Measurements from ENCODE around the gene HLCS. TPM values are rescaled to one million over a fixed set of nuclear protein-coding genes. Genes with fewer than 3 reads are reported as not detected.

Gene HLCS
- total and polyA plus RNA-seq, 2 donors (not counting 3 experiments of a cell fraction or from before 2014, with no cell fraction given), result 6.7 to 17.2 TPM

DNA sequence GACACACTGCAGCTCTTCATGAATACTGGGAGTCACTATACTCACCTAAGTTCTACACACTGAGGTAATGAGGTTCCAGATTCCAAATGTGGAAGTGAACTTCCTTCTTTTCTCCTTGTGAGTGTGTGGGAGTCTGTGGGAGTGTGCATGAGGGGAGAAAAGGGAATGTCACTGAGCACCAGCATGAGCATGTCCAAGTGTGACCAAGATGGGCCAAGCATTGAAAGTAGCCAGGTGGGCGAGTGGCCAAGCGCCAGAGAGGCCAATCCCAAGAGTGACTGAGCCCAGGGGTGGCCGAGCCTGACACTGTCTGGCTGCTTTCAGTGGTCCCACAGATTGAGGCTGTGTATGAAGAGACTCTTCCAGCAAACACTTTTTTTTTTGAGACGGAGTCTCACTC is 132.3 kb downstream of the HLCS start:
- H2AFZ ChIP-seq (ENCODE audit: low read depth, low read length), result no peak overlapping the region
- no TSS peak for BruUV-seq (replicated peaks)
- no peak for TF ChIP-seq JUN (IDR thresholded peaks at IDR 0.05; ENCODE audit: borderline replicate concordance, insufficient read depth, insufficient read length, low read depth)
- no peak for TF ChIP-seq EZH2 (IDR thresholded peaks at IDR 0.05; ENCODE audit: borderline replicate concordance, low read depth, low read length, severe bottlenecking)
- TF ChIP-seq FOS (IDR thresholded peaks at IDR 0.05; ENCODE audit: borderline replicate concordance, insufficient read depth, low read length), result no peak
- TF ChIP-seq MYC (IDR thresholded peaks at IDR 0.05; ENCODE audit: low read depth, low read length), result no peak
- TF ChIP-seq, protein P1, sequence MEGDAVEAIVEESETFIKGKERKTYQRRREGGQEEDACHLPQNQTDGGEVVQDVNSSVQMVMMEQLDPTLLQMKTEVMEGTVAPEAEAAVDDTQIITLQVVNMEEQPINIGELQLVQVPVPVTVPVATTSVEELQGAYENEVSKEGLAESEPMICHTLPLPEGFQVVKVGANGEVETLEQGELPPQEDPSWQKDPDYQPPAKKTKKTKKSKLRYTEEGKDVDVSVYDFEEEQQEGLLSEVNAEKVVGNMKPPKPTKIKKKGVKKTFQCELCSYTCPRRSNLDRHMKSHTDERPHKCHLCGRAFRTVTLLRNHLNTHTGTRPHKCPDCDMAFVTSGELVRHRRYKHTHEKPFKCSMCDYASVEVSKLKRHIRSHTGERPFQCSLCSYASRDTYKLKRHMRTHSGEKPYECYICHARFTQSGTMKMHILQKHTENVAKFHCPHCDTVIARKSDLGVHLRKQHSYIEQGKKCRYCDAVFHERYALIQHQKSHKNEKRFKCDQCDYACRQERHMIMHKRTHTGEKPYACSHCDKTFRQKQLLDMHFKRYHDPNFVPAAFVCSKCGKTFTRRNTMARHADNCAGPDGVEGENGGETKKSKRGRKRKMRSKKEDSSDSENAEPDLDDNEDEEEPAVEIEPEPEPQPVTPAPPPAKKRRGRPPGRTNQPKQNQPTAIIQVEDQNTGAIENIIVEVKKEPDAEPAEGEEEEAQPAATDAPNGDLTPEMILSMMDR (IDR thresholded peaks at IDR 0.05; ENCODE audit: extremely low read depth in 1 of 2, insufficient read depth in 1 of 2, low read depth in 1 of 2, low read length in 2 of 2), result no peak
- TF ChIP-seq POLR2A (IDR thresholded peaks at IDR 0.05; ENCODE audit: low read depth, low read length), result no peak
- TF ChIP-seq, protein P2, sequence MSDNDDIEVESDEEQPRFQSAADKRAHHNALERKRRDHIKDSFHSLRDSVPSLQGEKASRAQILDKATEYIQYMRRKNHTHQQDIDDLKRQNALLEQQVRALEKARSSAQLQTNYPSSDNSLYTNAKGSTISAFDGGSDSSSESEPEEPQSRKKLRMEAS (IDR thresholded peaks at IDR 0.05; ENCODE audit: insufficient read depth, insufficient read length), result no peak
- no peak for TF ChIP-seq GATA2 (IDR thresholded peaks at IDR 0.05; ENCODE audit: insufficient read depth, insufficient read length, low read depth, low read length)
- no peak for TF ChIP-seq POLR2AphosphoS5 (IDR thresholded peaks at IDR 0.05; ENCODE audit: insufficient read depth, low read depth, low read length)
- H3K36me3 ChIP-seq (ENCODE audit: control insufficient read depth in 2 of 2, extremely low read depth in 1 of 2, insufficient read depth in 2 of 2, low read length in 2 of 2), result no peaks in the 10 kb centered on the region
- no peaks in the 10 kb centered on the region for H3K79me2 ChIP-seq (ENCODE audit: control insufficient read depth, insufficient read depth, low read length)
- no peak for DNase-seq (ENCODE audit: low read depth, low spot score)
- no peaks in the 10 kb centered on the region for H3K27me3 ChIP-seq (ENCODE audit: control insufficient read depth in 2 of 2, insufficient read depth in 2 of 2, low read length in 2 of 2)
- no peak overlapping the region for H3K4me2 ChIP-seq (ENCODE audit: insufficient read depth, low read length)
- H3K9ac ChIP-seq (replicated peaks; ENCODE audit: extremely low read depth, insufficient read depth, low read length), result no peak overlapping the region
- dilution Hi-C loops (cut with MboI; ENCODE audit: extremely low pct_ligation_motif_present, low sequenced_read_pairs) (no loop called here), intact Hi-C loops (cut with micrococcal nuclease) (no loop called here)
- ChIA-PET POLR2A (no interaction called here), CTCF (no interaction called here)
- no peaks in the 10 kb centered on the region for H3K9me1 ChIP-seq (replicated peaks; ENCODE audit: control insufficient read depth, extremely low read depth, insufficient read depth, low read length)
- H3K4me1 ChIP-seq (ENCODE audit: control insufficient read depth, extremely low read depth, insufficient read depth, low read length), result no peaks in the 10 kb centered on the region
- FAIRE-seq, result no peak
- no peaks in the 10 kb centered on the region for H4K20me1 ChIP-seq (replicated peaks; ENCODE audit: control insufficient read depth, extremely low read depth, insufficient read depth, low read length)
- H3K9me3 ChIP-seq (replicated peaks; ENCODE audit: control insufficient read depth, insufficient read depth, low read length), result no peaks in the 10 kb centered on the region
- no peak overlapping the region for H3K4me3 ChIP-seq (replicated peaks in 1 of 3; ENCODE audit: insufficient read depth in 1 of 3, low read depth in 1 of 3, low read length in 3 of 3)
- no peak overlapping the region for H3K27ac ChIP-seq (ENCODE audit: insufficient read depth, low read depth, low read length)

Data from endothelial cell of umbilical vein (primary cell).